Mesendoderm (in vitro differentiated cells): ENCODE results near the gene SULT2B1.

Experiments used
- DNase-seq: peaks from one replicate; pipeline ENCODE4 v3.0.0; 2013
- H2AK5ac ChIP-seq: 2 replicates; pipeline ENCODE4 v1.6.1; 2013; ENCODE audit warnings: low read length, inconsistent platforms
- H2BK120ac ChIP-seq: 2 replicates; pipeline ENCODE4 v1.6.1; 2013; ENCODE audit warnings: low read depth, mild to moderate bottlenecking, low read length, moderate library complexity, mixed read lengths
- H2BK15ac ChIP-seq: replicated peaks from 2 replicates; pipeline ENCODE4 v1.6.1; 2013; ENCODE audit warnings: low read depth, mild to moderate bottlenecking, moderate library complexity
- H2BK5ac ChIP-seq: 2 replicates; pipeline ENCODE4 v1.6.1; 2013; ENCODE audit warnings: low read length, inconsistent platforms
- H3K18ac ChIP-seq: 2 replicates; pipeline ENCODE4 v1.6.1; 2013; ENCODE audit warnings: mild to moderate bottlenecking, low read length, mixed read lengths
- H3K23ac ChIP-seq: one replicate; pipeline ENCODE4 v1.6.1; 2013; ENCODE audit warnings: low read length
- H3K27ac ChIP-seq: 2 replicates; pipeline ENCODE4 v1.5.1; 2013; ENCODE audit warnings: low read depth, mild to moderate bottlenecking, inconsistent platforms, low read length, moderate library complexity
- H3K27me3 ChIP-seq: 2 replicates; pipeline ENCODE4 v1.6.1; 2013; ENCODE audit warnings: low read length, control low read depth, mild to moderate bottlenecking, inconsistent platforms; ENCODE audit not compliant: insufficient read depth, poor library complexity
- H3K36me3 ChIP-seq: 2 replicates; pipeline ENCODE4 v1.6.1; 2013; ENCODE audit warnings: low read length, inconsistent platforms; ENCODE audit not compliant: control insufficient read depth, insufficient read depth
- H3K4ac ChIP-seq: one replicate; pipeline ENCODE4 v1.6.1; 2013; ENCODE audit warnings: low read depth, mild to moderate bottlenecking, low read length, moderate library complexity
- H3K4me1 ChIP-seq: 2 replicates; pipeline ENCODE4 v1.6.1; 2013; ENCODE audit warnings: low read depth, low read length, inconsistent platforms; ENCODE audit not compliant: control insufficient read depth
- H3K4me2 ChIP-seq: 2 replicates; pipeline ENCODE4 v1.6.1; 2013; ENCODE audit warnings: low read length
- H3K4me3 ChIP-seq: 2 replicates; pipeline ENCODE4 v1.5.1; 2013; ENCODE audit warnings: mild to moderate bottlenecking, low read length
- H3K56ac ChIP-seq: one replicate; pipeline ENCODE4 v1.6.1; 2013; ENCODE audit warnings: low read length
- H3K79me1 ChIP-seq: 2 replicates; pipeline ENCODE4 v1.6.1; 2013; ENCODE audit warnings: low read length, inconsistent platforms
- H3K79me2 ChIP-seq: 2 replicates; pipeline ENCODE4 v1.6.1; 2013; ENCODE audit warnings: mild to moderate bottlenecking, low read length; ENCODE audit not compliant: control insufficient read depth, insufficient read depth
- H3K9ac ChIP-seq: 2 replicates; pipeline ENCODE4 v1.6.1; 2013; ENCODE audit warnings: low read length, inconsistent platforms
- H4K5ac ChIP-seq: one replicate; pipeline ENCODE4 v1.6.1; 2013; ENCODE audit warnings: low read length
- H4K8ac ChIP-seq: one replicate; pipeline ENCODE4 v1.6.1; 2013; ENCODE audit warnings: low read depth, mild to moderate bottlenecking, control low read depth, low read length, moderate library complexity
- WGBS: extraction: QIAGEN DNeasy Blood & Tissue Kit; methylation state at CpG from one replicate; pipeline ENCODE4 v1.1.7; 2013; ENCODE audit warnings: low lambda C conversion rate, missing lambda C conversion rate; ENCODE audit not compliant: insufficient coverage; ENCODE audit errors: extremely low coverage; 5-methylcytosine and 5-hydroxymethylcytosine counted together

The SULT2B1 gene

DNA sequence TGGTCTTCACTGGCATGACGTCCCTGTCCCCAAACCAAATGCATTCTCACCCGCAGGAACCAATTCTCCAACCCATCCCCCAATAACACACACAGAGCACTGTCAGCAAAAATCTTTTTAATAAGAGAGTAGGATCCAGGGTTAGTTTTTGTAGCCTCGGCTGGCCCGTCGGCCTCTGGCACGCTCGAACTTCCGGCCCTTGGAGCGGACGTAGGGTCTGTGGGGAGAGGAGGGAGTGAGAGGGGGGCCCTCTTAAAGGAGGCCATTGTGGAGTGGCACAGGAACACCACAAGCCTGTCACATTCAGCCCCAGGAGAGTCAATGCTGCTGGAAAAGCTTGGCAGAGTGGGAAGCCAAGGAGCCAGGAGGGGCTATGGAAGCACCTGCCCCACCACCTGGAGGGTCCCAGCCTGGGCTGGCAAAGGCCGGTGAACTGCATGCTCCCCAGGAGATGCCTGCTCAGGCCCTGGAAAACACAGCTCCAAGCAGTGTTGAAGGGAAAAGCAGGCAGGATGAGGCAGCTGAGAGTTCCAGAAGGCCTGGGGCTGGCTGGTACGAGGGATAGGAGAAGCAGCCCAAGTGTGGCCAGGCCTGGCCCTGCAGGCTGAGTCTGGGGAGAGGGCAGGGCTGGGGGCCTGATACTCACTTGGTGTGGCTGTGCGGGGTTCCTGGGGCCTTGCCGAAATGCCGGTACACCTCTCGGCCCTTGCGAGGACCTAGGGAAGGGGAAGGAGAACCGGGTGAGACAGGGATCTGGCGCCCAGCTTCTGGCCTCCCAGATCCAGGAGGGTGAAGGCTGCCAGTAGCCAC lies 63.5 kb downstream of the SULT2B1 start:
- Histone ChIP-seq H3K4me3 (no peak overlapping the region), H3K4me2 (no peak overlapping the region), H3K27ac (peak overlapping the region; percentile 71), H3K4ac (no peak overlapping the region), H4K5ac (no peak overlapping the region), H3K79me2 (peaks cover 33% of the 10 kb centered on the region), H2BK15ac (no peak overlapping the region), H4K8ac (no peak overlapping the region), H3K23ac (no peak overlapping the region), H3K27me3 (no peaks in the 10 kb centered on the region), H2BK5ac (no peak overlapping the region), H3K18ac (no peak overlapping the region), H3K36me3 (peaks cover 26% of the 10 kb centered on the region), H3K56ac (peak overlapping the region; percentile 65), H3K9ac (peak overlapping the region; percentile 40), H3K4me1 (peaks cover 11% of the 10 kb centered on the region), H3K79me1 (peaks cover 11% of the 10 kb centered on the region), H2AK5ac (no peak overlapping the region), H2BK120ac (no peak overlapping the region)
- no peak for DNase-seq
- no CpG with 5 or more reads among the region's 19 CpGs for WGBS

DNA sequence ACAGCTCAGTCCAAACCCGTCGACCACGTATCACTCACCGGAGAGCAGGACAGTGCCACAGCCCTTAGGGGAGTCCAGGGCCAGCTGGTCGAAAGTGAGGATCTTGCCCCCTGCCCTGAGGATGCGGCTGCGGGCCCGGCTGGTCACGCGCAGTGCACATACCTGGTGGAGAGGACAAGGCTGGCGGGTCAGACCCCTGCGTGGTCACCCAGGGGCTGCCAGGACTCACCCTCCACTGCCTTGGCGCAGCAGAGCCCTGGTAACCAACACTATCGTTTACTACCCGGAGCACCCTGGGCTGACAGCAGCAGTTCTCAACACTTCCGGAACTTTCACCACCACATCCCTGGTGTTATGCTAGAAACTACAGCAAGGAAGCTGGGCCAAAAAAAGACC lies 64.1 kb downstream of the SULT2B1 start:
- Histone ChIP-seq H3K4me2 (no peak overlapping the region), H2BK15ac (no peak overlapping the region), H3K27ac (no peak overlapping the region), H3K4ac (no peak overlapping the region), H3K79me1 (peaks cover 11% of the 10 kb centered on the region), H2BK5ac (no peak overlapping the region), H3K56ac (peak overlapping the region; percentile 49), H3K79me2 (peaks cover 33% of the 10 kb centered on the region), H3K23ac (no peak overlapping the region), H4K5ac (no peak overlapping the region), H3K18ac (no peak overlapping the region), H3K27me3 (no peaks in the 10 kb centered on the region), H3K36me3 (peaks cover 26% of the 10 kb centered on the region), H4K8ac (no peak overlapping the region), H3K4me1 (peaks cover 11% of the 10 kb centered on the region), H2BK120ac (no peak overlapping the region), H2AK5ac (no peak overlapping the region), H3K4me3 (no peak overlapping the region), H3K9ac (peak overlapping the region; percentile 92)
- WGBS = no CpG with 5 or more reads among the region's 16 CpGs
- DNase-seq = no peak

DNA sequence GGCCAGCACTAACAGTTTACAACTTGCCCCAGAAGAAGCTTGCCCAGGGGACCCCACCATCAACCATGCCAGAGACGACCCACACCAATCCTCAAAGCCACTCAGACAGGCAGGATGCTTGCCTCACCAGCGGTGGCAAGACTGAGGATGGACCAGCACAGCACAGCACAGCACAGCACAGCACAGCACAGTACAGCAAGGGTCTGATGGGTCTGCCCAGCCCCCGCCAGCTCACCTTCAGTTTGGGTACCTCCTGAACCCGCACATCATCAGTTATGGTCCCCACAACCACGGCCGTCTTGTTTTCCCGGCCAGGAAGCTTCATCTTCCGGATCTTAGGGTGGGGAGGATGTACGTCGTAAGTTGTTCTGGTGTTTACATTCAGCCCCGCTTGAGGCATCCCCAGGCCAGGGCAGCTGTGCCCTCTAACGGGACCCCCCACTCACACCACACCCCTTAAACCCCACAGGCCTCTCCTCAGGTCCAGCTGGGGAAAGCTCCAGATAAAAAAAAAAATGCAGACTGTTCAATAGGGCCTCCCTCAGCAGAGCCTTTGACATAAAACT lies 64.6 kb downstream of the SULT2B1 start:
- Histone ChIP-seq H3K56ac (peak overlapping the region; percentile 95), H3K4me2 (no peak overlapping the region), H4K8ac (no peak overlapping the region), H3K4ac (no peak overlapping the region), H3K9ac (peak overlapping the region; percentile 92), H2BK120ac (no peak overlapping the region), H3K23ac (no peak overlapping the region), H4K5ac (no peak overlapping the region), H3K27ac (no peak overlapping the region), H2BK5ac (no peak overlapping the region), H3K79me1 (peaks cover 11% of the 10 kb centered on the region), H2AK5ac (no peak overlapping the region), H3K18ac (no peak overlapping the region), H3K27me3 (no peaks in the 10 kb centered on the region), H3K4me1 (peaks cover 11% of the 10 kb centered on the region), H3K36me3 (peaks cover 26% of the 10 kb centered on the region), H3K79me2 (peaks cover 33% of the 10 kb centered on the region), H2BK15ac (no peak overlapping the region), H3K4me3 (no peak overlapping the region)
- no peak for DNase-seq
- no CpG with 5 or more reads among the region's 12 CpGs for WGBS

DNA sequence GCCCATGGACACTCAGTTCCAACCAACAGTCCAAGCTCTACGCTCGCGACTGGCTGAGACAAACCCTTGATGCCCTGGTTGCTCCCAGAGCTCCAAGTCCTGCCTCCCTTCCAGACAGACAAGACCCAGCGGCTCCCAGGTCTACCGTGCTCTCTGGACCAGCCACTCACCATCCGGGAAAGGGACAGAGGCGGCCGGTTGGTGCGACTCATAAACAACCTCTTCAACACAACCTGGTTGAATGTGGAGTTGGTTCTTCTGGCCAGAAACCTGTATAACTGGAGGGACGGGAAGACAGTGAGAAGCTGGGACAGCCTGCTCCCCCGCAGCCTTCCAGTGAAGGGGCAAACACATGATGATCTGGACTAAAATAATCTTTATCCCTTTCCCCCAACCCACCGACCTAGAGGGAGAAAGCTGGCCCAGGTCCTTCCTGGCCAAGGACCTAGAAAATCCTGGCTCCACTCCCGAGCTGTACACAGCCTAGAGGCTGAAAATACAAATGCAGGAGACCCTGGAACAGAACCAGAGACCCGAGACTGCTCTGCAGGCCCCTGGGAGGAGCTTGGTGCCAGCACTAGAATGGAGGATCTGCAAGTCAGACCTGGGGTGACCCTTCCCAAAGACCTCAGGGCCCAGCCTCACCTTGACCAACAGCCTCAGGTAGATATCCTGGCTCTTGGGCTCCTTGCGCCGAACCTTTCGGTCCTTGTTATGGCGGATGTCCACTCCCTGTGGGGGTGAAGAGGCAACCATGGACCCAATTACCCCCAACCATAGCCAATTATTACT lies 65.4 kb downstream of the SULT2B1 start:
- no peak overlapping the region for H3K18ac ChIP-seq
- no peak overlapping the region for H3K23ac ChIP-seq
- H2AK5ac ChIP-seq = no peak overlapping the region
- no peak overlapping the region for H4K5ac ChIP-seq
- H3K27ac ChIP-seq = no peak overlapping the region
- peaks cover 26% of the 10 kb centered on the region for H3K36me3 ChIP-seq
- no peaks in the 10 kb centered on the region for H3K27me3 ChIP-seq
- H3K79me2 ChIP-seq = peaks cover 33% of the 10 kb centered on the region
- H2BK15ac ChIP-seq = no peak overlapping the region
- H2BK5ac ChIP-seq = no peak overlapping the region
- peak overlapping the region; percentile 99 for H3K4me3 ChIP-seq
- DNase-seq = no peak
- H3K56ac ChIP-seq = peak overlapping the region; percentile 95
- no peak overlapping the region for H2BK120ac ChIP-seq
- H3K4me1 ChIP-seq = peaks cover 11% of the 10 kb centered on the region
- no peak overlapping the region for H3K4ac ChIP-seq
- H3K79me1 ChIP-seq = peaks cover 11% of the 10 kb centered on the region
- WGBS = no CpG with 5 or more reads among the region's 18 CpGs
- H3K4me2 ChIP-seq = peak overlapping the region; percentile 67
- peak overlapping the region; percentile 92 for H3K9ac ChIP-seq
- no peak overlapping the region for H4K8ac ChIP-seq

DNA sequence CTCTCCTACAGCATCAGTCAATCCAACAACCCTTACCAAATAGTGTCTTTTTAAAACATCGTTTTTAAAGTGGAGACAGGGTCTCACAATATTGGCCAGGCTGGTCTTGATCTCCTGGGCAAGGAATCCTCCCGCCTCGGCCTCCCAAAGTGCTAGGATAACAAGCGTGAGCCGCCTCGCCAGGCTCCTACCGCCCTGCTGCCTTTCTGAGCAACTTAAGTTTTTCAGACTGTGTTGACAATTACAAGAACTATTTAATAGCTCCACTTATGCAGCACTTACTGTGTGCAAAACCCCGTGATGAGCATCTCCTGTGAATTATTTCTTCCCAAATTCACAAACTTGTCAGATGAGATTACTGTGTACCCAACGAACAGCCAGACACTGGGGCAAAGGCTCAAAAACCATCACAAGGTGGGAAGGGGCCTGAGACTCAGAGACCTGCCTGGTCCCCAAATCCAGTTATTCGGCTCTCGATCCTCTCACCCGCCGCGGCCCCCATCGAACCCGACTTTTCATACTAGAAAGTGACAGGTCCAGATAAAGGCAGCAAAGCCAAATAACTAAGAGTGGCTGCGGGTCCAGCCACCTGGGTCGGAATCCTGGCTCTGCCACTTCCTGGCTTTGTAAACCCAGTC lies 66.4 kb downstream of the SULT2B1 start:
- H2BK120ac ChIP-seq = no peak overlapping the region
- H3K9ac ChIP-seq = peak overlapping the region; percentile 92
- peak overlapping the region; percentile 73 for H3K27ac ChIP-seq
- H2BK5ac ChIP-seq = peak overlapping the region; percentile 17
- peak overlapping the region; percentile 88 for H3K4ac ChIP-seq
- H2BK15ac ChIP-seq = no peak overlapping the region
- peak overlapping the region; percentile 47 for H4K5ac ChIP-seq
- H2AK5ac ChIP-seq = peak overlapping the region; percentile 83
- H3K27me3 ChIP-seq = no peaks in the 10 kb centered on the region
- no peak for DNase-seq
- H3K79me2 ChIP-seq = peaks cover 33% of the 10 kb centered on the region
- peak overlapping the region; percentile 95 for H3K56ac ChIP-seq
- peaks cover 11% of the 10 kb centered on the region for H3K79me1 ChIP-seq
- peak overlapping the region; percentile 99 for H3K4me3 ChIP-seq
- no peak overlapping the region for H3K23ac ChIP-seq
- peaks cover 26% of the 10 kb centered on the region for H3K36me3 ChIP-seq
- H3K18ac ChIP-seq = peak overlapping the region; percentile 82
- H3K4me1 ChIP-seq = peaks cover 12% of the 10 kb centered on the region
- no peak overlapping the region for H4K8ac ChIP-seq
- peak overlapping the region; percentile 67 for H3K4me2 ChIP-seq
- no CpG with 5 or more reads among the region's 18 CpGs for WGBS
